Mesenchymal stem cell (in vitro differentiated cells and primary cell): ENCODE results near the gene DPYSL4.

Experiments
- DNase-seq: peaks from one replicate; pipeline ENCODE4 v3.0.0-alpha.2; 2013
- H2AFZ ChIP-seq: one replicate; pipeline ENCODE4 v1.6.1; 2013; ENCODE audit warnings: low read depth, mild to moderate bottlenecking, control low read depth, inconsistent platforms, low read length, moderate library complexity
- H2AK5ac ChIP-seq: 2 replicates; pipeline ENCODE4 v1.6.1; 2013; ENCODE audit warnings: low read length, moderate library complexity, mild to moderate bottlenecking, inconsistent platforms; ENCODE audit not compliant: severe bottlenecking
- H2BK120ac ChIP-seq: one replicate; pipeline ENCODE4 v1.6.1; 2013; ENCODE audit warnings: low read depth, mild to moderate bottlenecking, inconsistent platforms, low read length, moderate library complexity
- H2BK12ac ChIP-seq, 2 experiments: one replicate each; pipeline ENCODE4 v1.6.1; 2013; ENCODE audit warnings: inconsistent platforms in 2 of 2, low read length in 2 of 2, mild to moderate bottlenecking in 2 of 2, moderate library complexity in 2 of 2, control low read depth in 1 of 2
- H2BK15ac ChIP-seq: one replicate; pipeline ENCODE4 v1.6.1; 2013; ENCODE audit warnings: mild to moderate bottlenecking, low read depth, inconsistent platforms; ENCODE audit not compliant: poor library complexity, severe bottlenecking
- H2BK5ac ChIP-seq: 2 replicates; pipeline ENCODE4 v1.6.1; 2013; ENCODE audit warnings: low read depth, mild to moderate bottlenecking, low read length, control low read depth, inconsistent platforms; ENCODE audit not compliant: poor library complexity, severe bottlenecking
- H3K14ac ChIP-seq, 2 experiments: one replicate each; pipeline ENCODE4 v1.6.1; 2013; ENCODE audit warnings: inconsistent platforms in 2 of 2, low read length in 2 of 2, control low read depth in 1 of 2, mild to moderate bottlenecking in 1 of 2, moderate library complexity in 1 of 2
- H3K18ac ChIP-seq, 2 experiments: one replicate each; pipeline ENCODE4 v1.6.1; 2013; ENCODE audit warnings: inconsistent platforms in 2 of 2, low read length in 2 of 2, control low read depth in 1 of 2, low read depth in 1 of 2, mild to moderate bottlenecking in 1 of 2
- H3K23ac ChIP-seq, 2 experiments: one replicate each; pipeline ENCODE4 v1.6.1; 2013; ENCODE audit warnings: inconsistent platforms in 2 of 2, low read length in 2 of 2, mild to moderate bottlenecking in 2 of 2, moderate library complexity in 2 of 2, control low read depth in 1 of 2
- H3K27ac ChIP-seq: 2 replicates; pipeline ENCODE4 v1.5.1; 2013; ENCODE audit warnings: mild to moderate bottlenecking, moderate library complexity, low read length, control low read depth, inconsistent platforms; ENCODE audit not compliant: poor library complexity, severe bottlenecking
- H3K27me3 ChIP-seq, 2 experiments: 2 replicates each; pipeline versions ENCODE4 v1.6.1 to v1.7.0; 2013; ENCODE audit warnings: low read length in 2 of 2, mild to moderate bottlenecking in 2 of 2, moderate library complexity in 2 of 2, control low read depth in 1 of 2, inconsistent platforms in 1 of 2; ENCODE audit not compliant: control insufficient read depth in 1 of 2, insufficient read depth in 1 of 2
- H3K36me3 ChIP-seq, 2 experiments: 2 replicates each; pipeline versions ENCODE4 v1.6.1 to v1.7.0; 2013; ENCODE audit warnings: low read length in 2 of 2, control low read depth in 1 of 2, inconsistent platforms in 1 of 2, low read depth in 1 of 2, mild to moderate bottlenecking in 1 of 2; ENCODE audit not compliant: insufficient read depth in 2 of 2, control insufficient read depth in 1 of 2
- H3K4ac ChIP-seq, 2 experiments: one replicate each; pipeline ENCODE4 v1.6.1; 2013; ENCODE audit warnings: inconsistent platforms in 2 of 2, low read length in 2 of 2, mild to moderate bottlenecking in 2 of 2, moderate library complexity in 2 of 2, control low read depth in 1 of 2, low read depth in 1 of 2
- H3K4me1 ChIP-seq: 2 replicates; pipeline ENCODE4 v1.6.1; 2013; ENCODE audit warnings: low read depth, low read length, control low read depth; ENCODE audit not compliant: control insufficient read depth, insufficient read depth
- H3K4me2 ChIP-seq: 2 replicates; pipeline ENCODE4 v1.6.1; 2013; ENCODE audit warnings: low read length, mild to moderate bottlenecking, inconsistent platforms; ENCODE audit not compliant: poor library complexity, severe bottlenecking
- H3K4me3 ChIP-seq, 2 experiments: 2 replicates each; pipeline versions ENCODE4 v1.5.1 to v1.7.0; 2013; ENCODE audit warnings: low read length in 2 of 2, mild to moderate bottlenecking in 2 of 2, control low read depth in 1 of 2, low read depth in 1 of 2; ENCODE audit not compliant: insufficient read depth in 1 of 2
- H3K79me1 ChIP-seq: replicated peaks from 2 replicates; pipeline ENCODE4 v1.6.1; 2013; ENCODE audit warnings: mild to moderate bottlenecking, control low read depth, low read length, inconsistent platforms; ENCODE audit not compliant: poor library complexity, severe bottlenecking
- H3K9ac ChIP-seq: 2 replicates; pipeline ENCODE4 v1.7.0; 2013; ENCODE audit warnings: mild to moderate bottlenecking, low read length, moderate library complexity
- H3K9me3 ChIP-seq: 2 replicates; pipeline ENCODE4 v1.7.0; 2013; ENCODE audit warnings: mild to moderate bottlenecking, low read length; ENCODE audit not compliant: control insufficient read depth
- H4K8ac ChIP-seq: one replicate; pipeline ENCODE4 v1.6.1; 2013; ENCODE audit warnings: inconsistent platforms, mild to moderate bottlenecking, low read length, moderate library complexity
- H4K91ac ChIP-seq: one replicate; pipeline ENCODE4 v1.6.1; 2013; ENCODE audit warnings: mild to moderate bottlenecking, low read length, inconsistent platforms
- WGBS: methylation state at CpG from one replicate; pipeline ENCODE4 v1.1.7; 2013; ENCODE audit warnings: mixed read lengths; 5-methylcytosine and 5-hydroxymethylcytosine counted together

DPYSL4 gene

GRCh38 chr10:132247943-132248342 is 61.2 kb downstream of the DPYSL4 start:
- Histone ChIP-seq H3K36me3 (peaks cover 0 to 2% of the 10 kb centered on the region in 2 experiments), H2BK120ac (no peak overlapping the region), H2AFZ (no peak overlapping the region), H3K9me3 (no peaks in the 10 kb centered on the region), H3K79me1 (no peaks in the 10 kb centered on the region), H2BK15ac (no peak overlapping the region), H3K27ac (no peak overlapping the region), H2BK12ac (no peak overlapping the region), H3K23ac (no peak overlapping the region), H2BK5ac (no peak overlapping the region), H2AK5ac (no peak overlapping the region), H3K4me2 (no peak overlapping the region), H3K4ac (no peak overlapping the region), H3K18ac (no peak overlapping the region), H4K8ac (no peak overlapping the region), H3K14ac (no peak overlapping the region), H3K9ac (no peak overlapping the region), H3K4me3 (peak overlapping the region in 1 of 2 experiments; percentile 75), H3K27me3 (peaks cover 0 to 7% of the 10 kb centered on the region in 2 experiments), H4K91ac (no peak overlapping the region), H3K4me1 (peaks cover 8% of the 10 kb centered on the region)
- 84% methylated on average over 19 of the region's 19 CpGs for WGBS
- no peak for DNase-seq

DNA sequence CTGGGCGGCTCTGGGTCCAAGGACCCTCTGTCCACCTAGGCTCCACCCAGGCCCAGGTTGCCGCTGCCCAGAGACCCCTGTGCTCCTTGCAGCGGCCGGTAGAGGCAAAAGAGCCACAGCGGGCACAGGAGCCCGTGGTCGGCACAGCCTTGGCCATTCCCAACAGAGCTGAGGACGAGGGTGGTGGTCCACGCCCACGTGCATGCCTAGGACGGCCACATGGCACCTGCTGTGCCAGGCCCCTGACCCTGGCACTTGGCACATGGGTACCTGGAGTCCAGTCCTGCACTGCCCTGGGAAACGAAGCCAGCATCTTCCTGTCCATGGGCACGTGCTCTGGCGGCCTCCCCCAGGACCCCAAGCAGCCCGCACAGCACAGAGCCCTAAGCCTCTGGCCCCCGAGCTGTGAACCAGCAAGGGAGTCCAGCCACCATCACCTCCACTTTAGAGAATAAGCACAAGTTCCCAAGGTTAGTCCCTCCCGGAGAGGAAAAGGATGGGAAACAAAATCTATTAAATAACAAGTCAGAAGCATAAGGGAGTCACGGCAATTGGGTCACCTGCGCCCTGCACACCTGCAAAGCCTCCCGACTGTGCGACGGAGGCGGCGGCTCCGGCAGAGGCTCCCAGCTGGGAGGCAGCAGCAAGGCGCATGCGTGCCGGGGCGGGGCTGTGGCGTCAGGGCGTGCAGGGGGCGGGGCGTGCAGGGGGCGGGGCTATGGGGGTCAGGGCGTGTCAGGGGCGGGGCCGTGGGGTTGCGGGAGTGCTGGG is 61.9 kb downstream of the DPYSL4 start:
- peak overlapping the region in 1 of 2 experiments; percentile 75 for H3K4me3 ChIP-seq
- H3K4ac ChIP-seq, result no peak overlapping the region
- no peaks in the 10 kb centered on the region for H3K79me1 ChIP-seq
- H3K9me3 ChIP-seq, result no peaks in the 10 kb centered on the region
- peaks cover 8% of the 10 kb centered on the region for H3K4me1 ChIP-seq
- H3K23ac ChIP-seq, result no peak overlapping the region
- H3K14ac ChIP-seq, result no peak overlapping the region
- no peak overlapping the region for H4K8ac ChIP-seq
- H3K4me2 ChIP-seq, result peak overlapping the region; percentile 23
- H2AFZ ChIP-seq, result peak overlapping the region; percentile 57
- H3K27me3 ChIP-seq, result peaks cover 0 to 9% of the 10 kb centered on the region in 2 experiments
- H4K91ac ChIP-seq, result no peak overlapping the region
- no peak overlapping the region for H2BK12ac ChIP-seq
- H3K9ac ChIP-seq, result peak overlapping the region; percentile 49
- no peak overlapping the region for H2BK5ac ChIP-seq
- H2AK5ac ChIP-seq, result no peak overlapping the region
- peak overlapping the region in 1 of 2 experiments; percentile 23 for H3K18ac ChIP-seq
- no peak overlapping the region for H3K27ac ChIP-seq
- DNase-seq, result peak; percentile 29
- no peak overlapping the region for H2BK15ac ChIP-seq
- H3K36me3 ChIP-seq, result peaks cover 0 to 2% of the 10 kb centered on the region in 2 experiments
- 39% methylated on average over 38 of the region's 38 CpGs for WGBS
- H2BK120ac ChIP-seq, result no peak overlapping the region

DNA sequence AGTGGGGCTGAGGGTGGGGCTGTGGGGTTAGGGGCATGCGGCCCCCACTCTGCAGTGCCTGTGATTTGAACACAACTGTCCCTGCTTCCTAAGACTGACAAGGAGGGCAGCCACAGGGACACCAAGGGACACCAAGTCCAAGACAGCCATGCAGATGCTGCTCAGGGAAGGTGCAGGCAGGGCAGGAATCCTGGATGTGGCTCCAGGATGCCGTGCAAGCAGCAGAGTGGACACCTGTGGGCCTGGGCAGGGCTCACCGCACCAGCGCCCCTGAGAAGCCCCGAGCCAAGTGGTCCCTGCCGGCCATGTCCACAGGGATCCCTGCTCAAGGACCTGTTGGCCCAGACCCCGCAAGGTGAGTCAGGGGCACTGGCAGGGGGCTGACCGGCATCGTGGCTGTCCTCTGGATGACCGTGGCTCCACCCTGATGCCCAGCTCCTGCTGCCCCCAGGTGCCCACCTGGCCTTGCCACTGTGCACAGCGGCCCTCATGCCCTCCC is 62.5 kb downstream of the DPYSL4 start:
- Histone ChIP-seq H3K4me2 (no peak overlapping the region), H3K4me1 (peaks cover 8% of the 10 kb centered on the region), H3K14ac (no peak overlapping the region), H2AFZ (no peak overlapping the region), H3K23ac (no peak overlapping the region), H3K27ac (no peak overlapping the region), H2BK5ac (no peak overlapping the region), H3K27me3 (peaks cover 0 to 10% of the 10 kb centered on the region in 2 experiments), H3K9ac (no peak overlapping the region), H3K9me3 (no peaks in the 10 kb centered on the region), H3K4ac (no peak overlapping the region), H3K18ac (peak overlapping the region in 1 of 2 experiments; percentile 38), H2BK12ac (no peak overlapping the region), H2BK120ac (no peak overlapping the region), H3K79me1 (no peaks in the 10 kb centered on the region), H3K4me3 (no peak overlapping the region), H4K8ac (no peak overlapping the region), H4K91ac (no peak overlapping the region), H3K36me3 (peaks cover 0 to under 1% of the 10 kb centered on the region in 2 experiments), H2AK5ac (no peak overlapping the region), H2BK15ac (no peak overlapping the region)
- WGBS, result 91% methylated on average over 11 of the region's 11 CpGs
- no peak for DNase-seq

- Histone ChIP-seq H2BK12ac (no peak overlapping the region), H3K4me2 (no peak overlapping the region), H3K18ac (no peak overlapping the region), H3K36me3 (no peaks in the 10 kb centered on the region), H3K27me3 (peaks cover 0 to 10% of the 10 kb centered on the region in 2 experiments), H2BK120ac (no peak overlapping the region), H3K79me1 (no peaks in the 10 kb centered on the region), H2BK15ac (no peak overlapping the region), H4K8ac (no peak overlapping the region), H3K4me1 (peaks cover 8% of the 10 kb centered on the region), H3K14ac (no peak overlapping the region), H3K4ac (no peak overlapping the region), H3K27ac (no peak overlapping the region), H2AK5ac (no peak overlapping the region), H2AFZ (no peak overlapping the region), H3K23ac (no peak overlapping the region), H3K9me3 (no peaks in the 10 kb centered on the region), H3K4me3 (no peak overlapping the region), H4K91ac (no peak overlapping the region), H2BK5ac (no peak overlapping the region), H3K9ac (no peak overlapping the region)
- no peak for DNase-seq
- 81% methylated on average over 15 of the region's 17 CpGs for WGBS
Observed at GRCh38 chr10:132249824-132250375, 63.2 kb downstream of the DPYSL4 start.
